GM20431 (cell line): Measurements from ENCODE around the gene MMP17.

ENCODE experiments used
- in situ Hi-C: fragments of 300-500 bp; cut with MseI, MboI; formaldehyde crosslinking; loops from one replicate; pipeline ENCODE4 v1.15.0; 2020; ENCODE audit warnings: low sequenced_read_pairs; ENCODE audit not compliant: unreplicated experiment

MMP17 gene

DNA sequence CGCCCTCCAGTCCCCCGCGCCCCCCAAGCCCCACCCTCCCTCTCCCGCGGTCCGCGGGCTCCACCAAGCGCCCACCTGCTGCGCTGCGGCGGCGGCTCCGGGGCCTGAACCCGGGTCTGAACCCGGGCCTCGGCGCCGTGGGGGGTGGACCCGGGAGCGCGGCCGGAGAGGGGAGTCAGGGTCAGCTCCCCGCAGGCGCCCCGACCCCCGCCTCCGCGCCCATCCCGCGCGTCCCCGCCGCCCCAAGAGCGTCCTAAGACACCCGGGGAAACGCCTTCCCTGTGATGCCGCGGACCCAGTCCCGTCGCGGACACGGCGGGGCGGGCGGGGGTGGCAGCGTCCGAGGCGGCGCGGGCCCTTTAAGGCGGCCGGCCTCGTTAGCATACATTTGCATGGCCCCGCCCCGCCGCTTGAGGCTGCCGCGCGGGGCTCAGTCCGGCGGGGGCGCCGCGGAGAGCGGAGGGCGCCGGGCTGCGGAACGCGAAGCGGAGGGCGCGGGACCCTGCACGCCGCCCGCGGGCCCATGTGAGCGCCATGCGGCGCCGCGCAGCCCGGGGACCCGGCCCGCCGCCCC, at the start of gene MMP17:
Gene MMP17, plus strand, starts transcription at position 433 of the 574 bp plus-strand sequence. Its CDS starts 102 bp downstream, at position 535.
- in situ Hi-C loops, result no loop called here

DNA sequence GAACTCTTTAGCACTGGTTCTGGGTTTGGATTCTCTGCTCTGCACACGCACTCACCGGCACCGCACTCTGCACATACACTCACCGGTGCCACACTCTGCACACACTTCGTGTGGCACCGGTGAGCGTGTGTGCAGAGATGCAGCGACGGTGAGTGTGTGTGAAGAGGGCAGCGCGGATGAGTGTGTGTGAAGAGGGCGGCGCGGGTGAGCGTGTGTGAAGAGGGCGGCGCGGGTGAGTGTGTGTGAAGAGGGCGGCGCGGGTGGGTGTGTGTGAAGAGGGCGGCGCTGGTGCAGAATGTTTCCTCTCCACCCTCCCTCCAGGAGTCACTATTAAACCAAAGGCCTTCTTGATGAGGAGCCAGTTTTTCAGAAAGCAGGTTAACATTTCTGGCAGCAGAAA, 49.2 kb upstream of the MMP17 start:
- in situ Hi-C loops, result no loop called here

- in situ Hi-C loops, result no loop called here
Measured at GRCh38 chr12:131782061-131782460, 46.1 kb upstream of the MMP17 start.

DNA sequence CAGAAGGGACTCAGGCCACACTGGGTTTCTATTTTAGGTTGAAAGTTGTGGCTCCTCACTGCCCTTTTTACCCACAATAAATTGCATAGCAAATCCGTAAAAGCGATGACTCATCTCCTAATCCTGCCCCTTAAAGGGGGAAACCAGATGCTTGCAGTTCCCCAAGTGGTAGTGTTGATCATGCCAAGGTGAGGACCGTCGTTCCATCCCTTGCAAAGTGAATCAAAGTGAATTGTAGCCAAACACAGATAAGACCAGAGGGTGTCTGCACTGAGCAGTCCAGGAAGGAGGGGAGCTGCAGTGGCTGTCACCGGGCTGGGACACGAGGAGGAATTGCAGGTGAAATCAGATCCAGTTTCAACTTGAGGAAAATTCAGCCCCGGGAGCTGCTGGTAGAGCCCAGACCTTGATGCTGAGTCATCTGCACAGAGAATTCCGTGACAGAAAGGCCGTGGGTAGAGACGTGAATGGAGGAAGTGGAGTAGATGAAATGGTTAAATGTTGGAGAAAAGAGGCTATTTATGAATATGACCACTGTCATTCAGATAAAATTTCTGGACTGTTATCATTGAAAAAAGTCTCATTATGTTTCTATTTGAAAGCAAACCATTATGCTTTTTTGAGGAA, 44.2 kb upstream of the MMP17 start:
- in situ Hi-C loops, result no loop called here

DNA sequence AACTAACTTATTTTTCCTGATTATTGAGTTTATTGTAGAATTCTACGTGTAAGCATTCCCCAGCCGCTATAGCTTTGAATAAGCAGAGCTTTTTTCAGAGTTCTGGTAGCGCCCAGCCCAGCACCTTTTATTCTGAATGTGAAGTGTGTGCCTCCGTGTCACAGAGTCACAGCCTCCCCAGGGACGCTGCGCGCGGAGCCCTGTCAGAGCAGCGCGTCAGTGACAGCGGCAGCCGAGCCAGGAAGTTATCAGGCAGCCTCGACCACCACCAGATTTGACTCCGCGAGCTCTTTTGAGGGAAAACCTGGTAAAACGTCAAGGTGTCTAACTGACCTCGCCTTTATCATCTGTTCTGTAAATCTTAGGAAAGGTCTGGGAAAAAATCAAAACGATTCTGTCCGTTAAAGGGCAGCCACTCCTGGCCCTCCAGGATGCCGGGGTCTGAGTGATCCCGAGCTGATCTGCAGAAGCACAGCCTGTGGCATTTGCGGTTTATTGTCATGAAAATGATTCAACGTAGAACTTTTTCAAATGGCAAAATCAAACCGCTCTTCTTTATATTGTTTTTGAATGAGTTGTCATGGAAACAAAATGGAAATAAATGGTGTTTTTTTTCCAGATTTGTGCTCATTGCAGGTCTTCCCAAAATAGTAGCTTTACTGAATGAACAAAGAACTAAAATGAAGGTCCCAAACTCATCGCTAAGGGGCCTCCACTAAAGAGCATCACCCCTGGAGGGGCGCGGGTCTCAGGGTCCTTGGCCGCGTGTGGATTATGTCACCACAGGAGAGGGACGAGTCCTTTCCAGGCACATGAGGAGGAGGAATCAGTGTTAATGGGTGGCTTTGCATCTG, 43.1 kb upstream of the MMP17 start:
- in situ Hi-C loops, result no loop called here

DNA sequence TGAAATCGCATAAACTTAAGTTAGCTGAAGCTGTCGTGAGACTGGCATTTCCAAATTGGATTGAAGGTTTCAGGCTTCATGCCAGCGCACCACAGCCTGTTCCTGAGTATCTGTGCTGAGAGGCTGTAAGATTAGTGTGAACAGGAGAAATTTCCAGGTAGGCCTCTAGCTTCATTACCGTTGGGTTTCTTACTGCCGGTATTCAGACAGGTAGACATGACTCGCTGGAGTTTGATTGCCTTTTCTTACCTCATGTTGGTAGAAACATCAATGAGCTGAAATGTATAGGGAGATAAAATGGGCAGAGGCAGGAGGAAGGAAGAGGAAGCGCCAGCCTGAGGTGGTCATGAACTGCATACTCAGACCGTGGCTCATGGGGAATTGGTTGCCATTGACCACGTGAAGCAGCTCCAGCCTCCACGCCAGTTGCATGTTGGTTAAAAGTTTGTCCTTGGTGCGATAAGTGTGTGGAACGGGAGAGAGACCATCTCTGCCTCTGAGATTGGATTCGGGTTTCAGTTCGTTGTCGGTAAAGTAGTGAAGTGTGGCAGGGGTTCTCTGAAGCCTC, 42.3 kb upstream of the MMP17 start:
- in situ Hi-C loops, result no loop called here

DNA sequence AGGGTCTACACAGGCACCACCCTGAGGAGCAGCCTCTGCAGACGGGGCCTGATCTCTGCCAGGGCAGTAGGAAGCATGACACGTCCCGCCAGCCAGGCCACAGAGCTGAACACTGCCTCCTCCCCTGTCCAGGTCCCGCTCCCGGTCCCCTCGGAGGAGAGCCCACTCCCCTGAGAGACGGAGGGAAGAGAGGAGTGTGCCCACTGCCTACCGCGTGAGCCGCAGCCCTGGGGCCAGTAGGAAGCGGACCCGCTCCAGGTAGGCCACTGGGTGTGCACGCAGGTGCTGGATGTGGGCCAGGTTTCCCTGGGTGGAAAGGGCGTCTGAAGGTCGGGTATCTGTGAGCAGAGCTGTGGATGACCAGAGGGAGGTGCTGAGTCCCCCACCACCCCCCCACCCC, 41.9 kb upstream of the MMP17 start:
- in situ Hi-C loops, result no loop called here

GRCh38 chr12:131787143-131787660, 41.0 kb upstream of the MMP17 start:
- in situ Hi-C loops, result no loop called here

GRCh38 chr12:131788070-131788469, 40.1 kb upstream of the MMP17 start:
- in situ Hi-C loops, result no loop called here

DNA sequence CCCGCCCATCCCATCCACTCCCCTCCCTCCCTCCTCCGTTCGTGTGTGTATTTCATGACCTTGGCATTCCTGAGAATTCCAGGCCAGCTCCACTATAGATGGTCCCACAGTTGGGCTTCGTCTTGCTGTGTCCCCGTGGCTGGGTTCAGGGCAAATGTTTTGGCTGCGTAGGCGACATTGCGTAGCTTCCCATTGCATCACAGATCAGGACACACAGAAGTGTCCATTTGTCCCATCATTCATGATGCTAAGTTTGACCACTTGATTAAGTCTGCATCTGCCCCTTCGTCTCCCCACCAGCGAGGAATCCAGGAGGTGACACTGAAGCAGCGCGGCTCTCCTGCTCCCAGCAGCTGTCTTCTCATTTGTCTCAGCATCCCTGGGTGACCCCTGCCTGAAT, 38.6 kb upstream of the MMP17 start:
- in situ Hi-C loops, result no loop called here

DNA sequence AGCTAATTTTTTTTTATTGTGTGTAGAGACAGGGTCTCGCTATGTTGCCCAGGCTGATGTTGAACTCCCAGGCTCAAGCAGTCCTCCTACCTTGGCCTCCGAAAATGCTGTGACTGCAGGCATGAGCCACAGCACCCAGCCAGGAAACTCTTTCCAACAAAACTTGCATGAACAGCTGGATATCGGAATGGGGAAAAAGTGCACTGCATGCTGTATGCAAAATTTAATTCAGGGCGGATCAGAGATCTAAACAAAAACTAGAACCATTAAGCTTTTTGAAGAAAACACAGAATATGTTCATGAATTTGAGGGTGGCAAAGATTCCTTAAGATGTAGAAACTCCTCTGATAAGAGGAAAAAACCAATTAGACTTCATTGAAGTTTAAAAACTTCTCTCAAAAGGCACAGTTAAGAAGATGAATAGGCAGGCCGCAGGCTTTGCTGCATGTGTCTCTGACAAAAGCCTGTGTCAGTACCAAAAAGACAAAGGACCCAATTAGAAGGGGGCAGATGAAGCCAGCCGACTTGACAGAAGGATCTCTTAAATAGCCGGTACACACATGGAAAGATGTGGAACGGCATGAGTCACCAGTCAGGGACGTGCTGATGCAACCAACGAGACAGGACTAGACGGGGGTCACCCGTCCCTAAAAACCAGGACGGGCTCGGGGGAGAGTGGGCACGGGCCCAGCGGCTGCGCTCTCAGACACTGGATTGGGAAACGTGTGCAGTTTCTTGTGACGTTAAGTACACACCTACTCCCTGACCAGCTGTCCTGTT, 34.8 kb upstream of the MMP17 start:
- in situ Hi-C loops, result no loop called here

GRCh38 chr12:131794061-131794460, 34.1 kb upstream of the MMP17 start:
- in situ Hi-C loops, result no loop called here

- in situ Hi-C loops, result no loop called here
Measured at GRCh38 chr12:131794573-131794972, 33.6 kb upstream of the MMP17 start.

- in situ Hi-C loops, result no loop called here
Measured at GRCh38 chr12:131795064-131795463, 33.1 kb upstream of the MMP17 start.

DNA sequence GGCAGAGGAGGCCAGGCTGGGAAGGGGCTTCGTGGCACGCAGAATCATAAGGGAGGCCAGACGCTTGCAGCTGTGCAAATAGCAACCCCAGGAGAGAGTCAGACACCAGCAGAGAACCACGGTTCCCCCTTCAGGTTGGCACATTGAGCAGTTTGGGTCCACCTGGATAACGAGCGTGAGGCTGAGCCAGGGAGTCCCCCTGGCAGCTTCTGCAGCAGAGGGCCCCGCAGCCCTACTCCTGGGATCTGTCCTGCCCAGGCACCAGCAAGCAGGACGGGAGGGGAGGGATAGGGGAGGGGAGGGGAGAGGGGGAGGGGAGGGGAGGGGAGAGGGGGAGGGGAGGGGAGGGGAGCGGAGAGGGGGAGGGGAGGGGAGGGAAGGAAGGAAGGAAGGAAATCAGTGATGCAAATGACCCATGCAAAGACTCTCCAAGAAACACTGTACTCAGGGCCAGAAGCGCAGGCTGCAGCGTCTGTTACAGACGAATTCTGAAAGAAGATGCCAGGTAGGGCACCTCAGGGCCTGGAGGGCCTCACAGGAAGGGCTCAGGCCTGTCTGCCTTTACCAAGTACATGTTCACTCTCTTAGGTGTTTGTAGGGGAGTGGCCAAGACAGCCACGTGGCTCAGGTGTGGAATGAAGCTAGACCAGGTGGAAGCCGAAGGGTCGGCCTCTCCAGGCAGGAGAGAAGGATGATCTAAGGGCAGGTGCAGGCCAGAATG, 32.3 kb upstream of the MMP17 start:
- in situ Hi-C loops, result no loop called here

DNA sequence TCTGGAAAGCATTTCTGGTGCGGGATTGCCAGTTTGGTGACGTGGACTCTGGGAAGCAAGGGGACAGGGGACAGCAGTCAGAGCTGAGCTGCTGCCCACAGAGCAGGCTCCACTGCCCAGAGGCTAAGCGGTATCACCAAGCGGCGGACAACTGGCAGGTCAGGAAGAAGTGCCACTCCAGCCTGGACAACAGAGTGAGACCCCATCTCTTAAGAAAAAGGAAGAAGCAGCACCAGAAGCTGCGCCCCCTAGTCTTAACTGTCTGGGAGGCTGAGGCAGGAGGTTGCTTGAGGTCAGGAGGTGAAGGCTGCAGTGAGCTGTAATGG, 31.8 kb upstream of the MMP17 start:
- in situ Hi-C loops, result no loop called here

GRCh38 chr12:131796754-131797587, 31.2 kb upstream of the MMP17 start:
- in situ Hi-C loops, result no loop called here

- in situ Hi-C loops, result no loop called here
Measured at GRCh38 chr12:131797588-131797934, 30.6 kb upstream of the MMP17 start.

- in situ Hi-C loops, result no loop called here
Measured at GRCh38 chr12:131799195-131799594, 29.0 kb upstream of the MMP17 start.
